Measurements from ENCODE around the gene KISS1R. TPM values are rescaled to one million over a fixed set of nuclear protein-coding genes. Genes with fewer than 3 reads are reported as not detected.

KISS1R gene
- total and polyA plus RNA-seq, 2 of the 4 experiments (the other 2 are of a cell fraction), result not detected

GRCh38 chr19:888581-889385 lies 28.4 kb upstream of the KISS1R start:
- Histone ChIP-seq H3K9me1 (ENCODE audit: insufficient read depth, low read length) (no peaks in the 10 kb centered on the region), H3K56ac (ENCODE audit: extremely low read depth, insufficient read depth, low read length) (no peak overlapping the region), H3K4ac (ENCODE audit: low read depth, low read length) (no peak overlapping the region), H2BK5ac (ENCODE audit: low read depth, low read length, poor library complexity, severe bottlenecking) (no peak overlapping the region), H3K4me3 (ENCODE audit: insufficient read depth, low read depth, low read length) (no peak overlapping the region), H2BK15ac (ENCODE audit: low read depth, low read length) (no peak overlapping the region), H3K27me3 (ENCODE audit: control insufficient read depth, insufficient read depth, low read length) (no peaks in the 10 kb centered on the region), H3K23ac (ENCODE audit: low read depth, low read length) (no peak overlapping the region), H2BK120ac (ENCODE audit: low read depth, low read length) (no peak overlapping the region), H4K8ac (ENCODE audit: low read depth in 2 of 2, low read length in 2 of 2) (no peak overlapping the region), H3K27ac (ENCODE audit: insufficient read depth, low read length) (no peak overlapping the region), H2AK9ac (replicated peaks; ENCODE audit: low read depth, low read length, poor library complexity) (peak overlapping the region; percentile 42), H2AK5ac (ENCODE audit: low read depth, low read length) (no peak overlapping the region), H2BK20ac (ENCODE audit: low read depth, low read length) (no peak overlapping the region), H3K18ac (ENCODE audit: low read depth, low read length) (no peak overlapping the region), H4K20me1 (ENCODE audit: insufficient read depth, low read length) (peaks cover 6% of the 10 kb centered on the region), H3K79me1 (ENCODE audit: low read depth in 1 of 2, low read length in 2 of 2) (peaks cover 13 to 39% of the 10 kb centered on the region in 2 experiments; a peak in 3 of 4 replicates), H3K4me2 (ENCODE audit: low read depth, low read length) (no peak overlapping the region), H3K36me3 (ENCODE audit: control insufficient read depth, insufficient read depth, low read length) (peaks cover 55% of the 10 kb centered on the region), H2AFZ (replicated peaks; ENCODE audit: low read length, poor library complexity) (no peak overlapping the region), H3K14ac (replicated peaks; ENCODE audit: low read depth, low read length) (no peak overlapping the region), H3K9me3 (ENCODE audit: control insufficient read depth, insufficient read depth, low read length) (no peaks in the 10 kb centered on the region), H4K5ac (ENCODE audit: low read depth, low read length) (no peak overlapping the region), H3K4me1 (ENCODE audit: control insufficient read depth, insufficient read depth, low read length) (no peaks in the 10 kb centered on the region), H3K9ac (ENCODE audit: low read depth, low read length) (no peak overlapping the region), H4K91ac (ENCODE audit: insufficient read depth, low read depth, low read length) (no peak overlapping the region)
- in situ Hi-C loops (cut with MboI; ENCODE audit: low sequenced_read_pairs), result no loop called here
- 95% methylated on average over 12 of the region's 30 CpGs; no CpG with 5 or more reads in 1 of the 2 experiments for WGBS, 2 experiments (ENCODE audit: extremely low coverage in 2 of 2, insufficient read length in 1 of 2)
- dilution Hi-C loops (cut with HindIII; ENCODE audit: low sequenced_read_pairs, unreplicated experiment), result no loop called here
- TF ChIP-seq CHD1 (IDR thresholded peaks at IDR 0.05; ENCODE audit: low read depth, low read length), result no peak
- TF ChIP-seq CEBPB (IDR thresholded peaks at IDR 0.05; ENCODE audit: low read depth, low read length), result no peak
- TF ChIP-seq RFX5 (IDR thresholded peaks at IDR 0.05; ENCODE audit: low read depth, low read length), result no peak
- TF ChIP-seq USF2 (IDR thresholded peaks at IDR 0.05; ENCODE audit: low read depth, low read length), result no peak
- no peak for TF ChIP-seq RAD21 (IDR thresholded peaks at IDR 0.05; ENCODE audit: low read length)
- TF ChIP-seq MXI1 (IDR thresholded peaks at IDR 0.05; ENCODE audit: borderline replicate concordance, low read depth, low read length), result no peak
- TF ChIP-seq CTCF (conservative IDR thresholded peaks at IDR 0.05; ENCODE audit: low read depth, low read length), result no peak
- TF ChIP-seq FOS (IDR thresholded peaks at IDR 0.05; ENCODE audit: low read depth, low read length), result no peak
- TF ChIP-seq MAFK (IDR thresholded peaks at IDR 0.05; ENCODE audit: low read depth, low read length), result no peak
- TF ChIP-seq RCOR1 (IDR thresholded peaks at IDR 0.05; ENCODE audit: insufficient replicate concordance, low read length), result no peak
- no peak for TF ChIP-seq ELK1 (IDR thresholded peaks at IDR 0.05; ENCODE audit: borderline replicate concordance, low read depth, low read length)
- TF ChIP-seq BHLHE40 (IDR thresholded peaks at IDR 0.05; ENCODE audit: low read depth, low read length), result no peak
- no peak for TF ChIP-seq POLR2A (IDR thresholded peaks at IDR 0.05; ENCODE audit: low read depth, low read length)
- no peak for TF ChIP-seq NFE2L2 (IDR thresholded peaks at IDR 0.05; ENCODE audit: low read depth, low read length)
- no peak for TF ChIP-seq SMC3 (IDR thresholded peaks at IDR 0.05; ENCODE audit: low read depth, low read length)
- intact Hi-C loops (cut with micrococcal nuclease), result no loop called here
- ChIA-PET CTCF (no interaction called here), POLR2A (ENCODE audit: unreplicated experiment) (interaction anchor here (0.6 kb wide), 1 partner anchor 33 kb away, joined by 3 read pairs; no protein-coding TSS in a partner anchor)
- BruUV-seq (replicated peaks), result no TSS peak
- no peak for ATAC-seq (ENCODE audit: low read depth)
- no peak for DNase-seq

All from IMR-90 (cell line).